GM12873 (cell line): ENCODE results near the gene AHRR.

ENCODE experiments used
- TF ChIP-seq, protein P1 (sequence below): IDR thresholded peaks from 2 replicates; pipeline ENCODE4 v1.5.1; 2012; ENCODE audit warnings: low read depth, mild to moderate bottlenecking, moderate library complexity, low read length, control low read depth; ENCODE audit not compliant: insufficient read depth; ENCODE audit errors: missing control alignments

AHRR gene

GRCh38 chr5:395156-395920 lies 73.8 kb downstream of the AHRR start:
- TF ChIP-seq, protein P1, sequence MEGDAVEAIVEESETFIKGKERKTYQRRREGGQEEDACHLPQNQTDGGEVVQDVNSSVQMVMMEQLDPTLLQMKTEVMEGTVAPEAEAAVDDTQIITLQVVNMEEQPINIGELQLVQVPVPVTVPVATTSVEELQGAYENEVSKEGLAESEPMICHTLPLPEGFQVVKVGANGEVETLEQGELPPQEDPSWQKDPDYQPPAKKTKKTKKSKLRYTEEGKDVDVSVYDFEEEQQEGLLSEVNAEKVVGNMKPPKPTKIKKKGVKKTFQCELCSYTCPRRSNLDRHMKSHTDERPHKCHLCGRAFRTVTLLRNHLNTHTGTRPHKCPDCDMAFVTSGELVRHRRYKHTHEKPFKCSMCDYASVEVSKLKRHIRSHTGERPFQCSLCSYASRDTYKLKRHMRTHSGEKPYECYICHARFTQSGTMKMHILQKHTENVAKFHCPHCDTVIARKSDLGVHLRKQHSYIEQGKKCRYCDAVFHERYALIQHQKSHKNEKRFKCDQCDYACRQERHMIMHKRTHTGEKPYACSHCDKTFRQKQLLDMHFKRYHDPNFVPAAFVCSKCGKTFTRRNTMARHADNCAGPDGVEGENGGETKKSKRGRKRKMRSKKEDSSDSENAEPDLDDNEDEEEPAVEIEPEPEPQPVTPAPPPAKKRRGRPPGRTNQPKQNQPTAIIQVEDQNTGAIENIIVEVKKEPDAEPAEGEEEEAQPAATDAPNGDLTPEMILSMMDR = no peak

GRCh38 chr5:395921-396530 lies 74.5 kb downstream of the AHRR start:
- TF ChIP-seq, protein P1 = no peak

DNA sequence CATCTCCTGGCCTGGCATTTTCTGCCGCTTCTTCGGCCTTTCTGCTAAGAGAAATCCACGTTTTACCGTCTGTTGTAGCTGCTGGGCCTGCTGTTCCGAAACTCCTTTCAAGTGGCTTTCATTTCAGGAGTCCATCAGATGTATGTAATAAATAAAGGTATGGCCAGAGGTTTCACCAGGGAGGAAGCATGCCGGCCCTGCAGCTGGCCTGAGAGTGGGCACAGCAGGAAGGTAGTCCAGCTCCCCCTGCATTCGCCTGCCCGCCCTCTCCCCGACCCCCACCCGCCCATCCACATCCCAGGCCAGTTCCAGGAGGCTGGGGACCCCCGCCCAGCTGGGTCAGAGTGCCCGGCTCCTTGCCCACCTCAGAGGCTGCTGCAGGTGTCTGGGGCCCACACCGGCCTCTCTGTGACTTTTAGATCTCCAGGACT lies 75.0 kb downstream of the AHRR start:
- TF ChIP-seq, protein P1 = no peak

DNA sequence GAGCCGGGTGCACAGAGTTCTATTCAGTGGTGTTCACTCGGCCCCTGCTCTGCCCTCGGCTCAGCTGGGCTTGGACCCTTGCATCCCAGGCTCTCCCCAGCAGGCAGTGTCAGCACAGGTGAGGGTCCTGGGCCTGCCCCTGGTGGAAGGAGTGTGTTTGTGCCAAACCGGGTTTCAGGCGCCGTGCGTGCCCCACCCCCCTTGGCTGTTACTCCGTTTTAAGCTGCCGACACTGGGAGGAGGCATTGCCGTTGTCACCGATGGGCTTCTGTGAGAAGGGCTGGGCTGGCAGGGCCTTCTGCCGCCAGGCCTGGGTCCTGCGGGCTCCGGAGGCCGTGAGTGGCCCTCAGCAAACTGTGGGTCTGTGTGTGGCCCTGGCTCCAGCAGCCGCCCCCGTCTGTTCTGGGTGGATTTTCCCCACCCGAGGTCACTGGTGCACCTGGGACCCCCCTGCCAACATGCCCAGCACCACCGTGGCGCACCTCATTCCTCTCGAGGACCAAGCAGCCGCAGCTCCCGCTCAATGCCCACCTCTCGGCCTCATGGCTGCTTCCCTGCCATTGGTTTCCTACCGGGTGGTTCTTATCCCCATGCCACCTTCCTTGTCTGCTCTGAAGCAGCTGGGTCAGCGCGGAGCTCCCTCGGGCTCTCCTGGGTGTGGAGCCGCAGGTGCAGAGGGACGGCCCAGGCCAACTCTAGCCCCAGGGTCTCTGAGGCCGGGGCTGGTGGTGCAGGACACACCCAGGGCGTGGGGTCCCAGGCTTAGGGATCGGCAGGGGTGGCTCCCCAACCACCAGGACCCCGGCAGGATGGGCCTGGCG lies 77.2 kb downstream of the AHRR start:
- TF ChIP-seq, protein P1 = no peak

DNA sequence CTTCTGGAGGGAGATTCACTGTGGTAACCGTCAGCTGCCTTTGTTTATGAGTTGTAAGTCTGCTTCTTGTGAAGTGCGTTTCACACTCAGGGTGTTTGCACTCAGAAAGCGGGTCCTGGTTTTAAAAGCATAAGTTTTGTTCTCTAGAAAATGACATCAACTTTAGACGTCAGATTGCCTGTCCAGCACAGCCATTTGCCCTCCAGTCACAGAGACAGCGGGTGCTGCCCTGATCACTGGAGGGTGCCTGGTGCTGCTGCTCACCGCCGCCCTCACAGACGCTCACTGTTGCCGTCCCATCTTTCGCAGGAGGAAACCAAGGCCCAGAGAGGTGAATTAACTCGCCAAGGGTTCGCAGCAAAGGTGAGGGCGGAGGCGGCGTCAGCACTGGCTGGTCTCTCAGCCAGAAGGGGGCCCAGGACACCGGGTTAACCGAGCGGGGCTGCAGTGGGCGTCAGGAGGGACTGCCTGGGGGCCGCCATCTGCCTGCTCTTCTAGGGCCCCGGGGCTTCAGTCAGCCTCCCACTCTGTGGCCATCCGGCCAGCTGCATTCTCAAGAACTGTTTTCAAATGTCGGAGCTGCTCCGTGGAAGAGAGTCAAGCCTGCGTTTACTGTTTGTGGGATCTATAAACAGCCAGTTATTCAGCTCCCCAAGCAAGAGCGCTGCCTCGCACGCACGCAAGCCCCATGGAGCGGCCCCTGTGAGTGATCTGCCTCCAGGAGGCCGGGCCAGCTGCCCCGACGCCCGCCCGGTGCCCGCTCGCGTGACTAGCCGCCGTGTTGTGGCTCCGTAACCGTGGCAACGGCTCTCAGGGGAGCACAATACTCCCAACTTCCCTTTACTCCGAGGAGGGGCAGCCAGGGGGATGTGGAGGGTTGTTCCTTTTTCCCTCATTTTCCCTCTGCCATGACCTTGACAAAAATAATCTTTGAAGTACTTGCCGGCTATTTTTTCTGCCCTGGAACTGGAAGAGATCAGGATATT lies 78.1 kb downstream of the AHRR start:
- TF ChIP-seq, protein P1 = no peak

DNA sequence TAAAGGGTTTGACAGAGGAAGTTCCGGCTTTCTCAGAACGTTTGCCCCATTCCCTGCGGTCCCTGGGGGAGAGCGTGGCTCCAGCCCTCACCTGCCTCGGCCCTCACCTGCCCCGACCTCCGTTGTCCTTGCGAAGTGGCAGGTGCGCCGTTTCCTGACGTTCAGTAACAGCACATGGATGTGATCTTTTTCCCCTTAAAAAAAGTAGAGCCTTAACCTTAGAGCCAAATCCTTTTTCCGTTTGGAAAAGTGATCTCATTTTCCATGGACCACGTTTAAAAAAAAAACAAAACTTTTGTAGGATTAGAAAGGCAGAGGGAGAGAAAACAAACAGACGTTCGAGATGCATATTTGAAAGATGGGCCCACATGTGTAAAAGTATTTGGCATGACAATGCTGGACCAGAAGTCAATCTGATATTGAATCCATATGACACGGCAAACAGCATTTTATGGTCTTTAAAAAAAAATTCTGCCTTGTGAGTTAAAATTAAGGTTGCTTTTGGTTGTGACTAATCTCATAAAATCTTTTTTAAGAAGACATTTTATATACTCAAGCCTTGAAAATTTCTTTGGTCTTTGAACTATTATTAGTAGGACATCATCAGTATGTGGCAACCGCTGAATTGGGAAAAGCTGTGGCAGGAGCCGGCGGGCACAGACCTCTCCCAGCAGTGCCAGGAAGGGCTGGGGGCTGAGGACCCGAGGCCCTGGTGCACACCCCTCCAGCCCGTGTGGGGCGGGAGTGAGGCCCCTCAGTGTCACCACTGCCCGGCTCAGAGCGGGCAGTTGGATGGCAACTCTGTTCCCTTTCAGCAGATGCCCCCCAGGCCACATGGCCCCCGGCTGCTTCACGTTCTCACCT lies 79.0 kb downstream of the AHRR start:
- TF ChIP-seq, protein P1 = no peak
